Vagina (tissue), 2 donors: ENCODE data around the gene DNAI1. TPM values are rescaled to one million over a fixed set of nuclear protein-coding genes. Genes with fewer than 3 reads are reported as not detected.
"Not testable (repeated sequence)": the region's sequence is repeated elsewhere in the genome, so short reads cannot be mapped to it uniquely, and the experiment has no call there.

Experiments
- DNase-seq, 2 donors: peaks; one replicate each; pipeline ENCODE4 v3.0.0-alpha.2; 2017; ENCODE audit errors: extremely low spot score in 2 of 2
- H3K27ac ChIP-seq: fragments of 200-600 bp; sonication (generic); one replicate; pipeline ENCODE4 v1.5.1; 2019
- H3K27me3 ChIP-seq: fragments of 200-600 bp; sonication (generic); one replicate; pipeline ENCODE4 v1.5.1; 2019
- H3K36me3 ChIP-seq, 2 donors: fragments of 200-600 bp; sonication (generic); one replicate each; pipeline ENCODE4 v1.5.1; 2017 to 2019
- H3K4me1 ChIP-seq: fragments of 200-600 bp; sonication (generic); one replicate; pipeline ENCODE4 v1.5.1; 2019
- H3K4me3 ChIP-seq, 2 donors: fragments of 200-600 bp; sonication (generic); 1 replicate in 1 of 2; 2 replicates in 1 of 2; pipeline ENCODE4 v1.5.1; 2016 to 2019
- H3K9me3 ChIP-seq: fragments of 200-600 bp; sonication (generic); one replicate; pipeline ENCODE4 v1.5.1; 2019
- CTCF ChIP-seq, 3 experiments: fragments of 450-650 bp in 2 of 3; fragments of 200-600 bp in 1 of 3; sonication (generic) in 1 of 3; IDR thresholded peaks; one replicate each; pipeline ENCODE4 v1.5.1; 2017 to 2019; ENCODE audit warnings: antibody characterized with exemption in 3 of 3, mild to moderate bottlenecking in 2 of 3, moderate library complexity in 2 of 3
- POLR2A ChIP-seq, 2 donors: fragments of 450-650 bp; IDR thresholded peaks; one replicate each; pipeline ENCODE4 v1.6.1; 2017; ENCODE audit warnings: antibody characterized with exemption in 2 of 2, mild to moderate bottlenecking in 2 of 2, moderate library complexity in 2 of 2
- POLR2AphosphoS5 ChIP-seq, 2 donors: sonication (generic); formaldehyde crosslinking; IDR thresholded peaks; one replicate each; pipeline ENCODE4 v1.9.0; 2017; ENCODE audit warnings: antibody characterized with exemption in 2 of 2, mild to moderate bottlenecking in 2 of 2, low read depth in 1 of 2; ENCODE audit not compliant: insufficient read depth in 1 of 2
- intact Hi-C: fragments of 100-400 bp; cut with DNase I; formaldehyde crosslinking; loops from one replicate; pipeline ENCODE4 v1.15.1; 2023
- total RNA-seq: library from RNA; depleted of rRNA; stranded (reverse); fragments of >200 nt; gene quantifications from one replicate; pipeline ENCODE4 v1.2.3, GENCODE V29; 2016

Gene DNAI1
- total RNA-seq, 1 donor from 2014 or later: not detected

- TF ChIP-seq CTCF (IDR thresholded peaks at IDR 0.05) (no peak), POLR2AphosphoS5 (IDR thresholded peaks at IDR 0.05; ENCODE audit: insufficient read depth in 1 of 2, low read depth in 1 of 2) (no peak), POLR2A (IDR thresholded peaks at IDR 0.05) (no peak)
- H3K4me3 ChIP-seq: no peak overlapping the region
- intact Hi-C loops: no loop called here
Measured at GRCh38 chr9:34475097-34475496, 16.5 kb downstream of the DNAI1 start.

GRCh38 chr9:34477541-34477940, 18.9 kb downstream of the DNAI1 start:
- no peaks in the 10 kb centered on the region for H3K27me3 ChIP-seq
- no peaks in the 10 kb centered on the region for H3K36me3 ChIP-seq
- H3K4me3 ChIP-seq: no peak overlapping the region
- intact Hi-C loops: no loop called here
- no peaks in the 10 kb centered on the region for H3K4me1 ChIP-seq
- H3K27ac ChIP-seq: no peak overlapping the region
- no peak for DNase-seq
- no peaks in the 10 kb centered on the region for H3K9me3 ChIP-seq
- TF ChIP-seq CTCF (IDR thresholded peaks at IDR 0.05) (no peak), POLR2A (IDR thresholded peaks at IDR 0.05) (no peak), POLR2AphosphoS5 (IDR thresholded peaks at IDR 0.05; ENCODE audit: insufficient read depth in 1 of 2, low read depth in 1 of 2) (no peak)

More at GRCh38 chr9:34475097-34475496, 16.5 kb downstream of the DNAI1 start:
- H3K9me3 ChIP-seq: no peaks in the 10 kb centered on the region
- H3K4me1 ChIP-seq: no peaks in the 10 kb centered on the region
- DNase-seq: no peak
- no peaks in the 10 kb centered on the region for H3K36me3 ChIP-seq
- no peak overlapping the region for H3K27ac ChIP-seq
- no peaks in the 10 kb centered on the region for H3K27me3 ChIP-seq

GRCh38 chr9:34479431-34479866, 20.8 kb downstream of the DNAI1 start:
- H3K27ac ChIP-seq: no peak overlapping the region
- intact Hi-C loops: no loop called here
- no peaks in the 10 kb centered on the region for H3K4me1 ChIP-seq
- DNase-seq: no peak
- H3K36me3 ChIP-seq: no peaks in the 10 kb centered on the region
- H3K4me3 ChIP-seq: no peak overlapping the region
- no peaks in the 10 kb centered on the region for H3K27me3 ChIP-seq
- H3K9me3 ChIP-seq: no peaks in the 10 kb centered on the region
- TF ChIP-seq CTCF (IDR thresholded peaks at IDR 0.05): no peak
- TF ChIP-seq POLR2A (IDR thresholded peaks at IDR 0.05): no peak
- TF ChIP-seq POLR2AphosphoS5 (IDR thresholded peaks at IDR 0.05; ENCODE audit: insufficient read depth in 1 of 2, low read depth in 1 of 2): no peak

GRCh38 chr9:34481620-34482019, 23.0 kb downstream of the DNAI1 start:
- intact Hi-C loops, H3K36me3 ChIP-seq, H3K9me3 ChIP-seq, DNase-seq, H3K27me3 ChIP-seq, H3K4me3 ChIP-seq, H3K4me1 ChIP-seq, H3K27ac ChIP-seq: not testable (repeated sequence)

- intact Hi-C loops: not testable (repeated sequence)
Measured at GRCh38 chr9:34482746-34483145, 24.1 kb downstream of the DNAI1 start.

GRCh38 chr9:34484678-34485077, 26.1 kb downstream of the DNAI1 start:
- TF ChIP-seq POLR2A (IDR thresholded peaks at IDR 0.05) (no peak), CTCF (IDR thresholded peaks at IDR 0.05) (no peak), POLR2AphosphoS5 (IDR thresholded peaks at IDR 0.05; ENCODE audit: insufficient read depth in 1 of 2, low read depth in 1 of 2) (no peak)
- no peak for DNase-seq
- Histone ChIP-seq H3K4me1 (no peaks in the 10 kb centered on the region), H3K27me3 (no peaks in the 10 kb centered on the region), H3K27ac (no peak overlapping the region), H3K4me3 (no peak overlapping the region), H3K9me3 (no peaks in the 10 kb centered on the region), H3K36me3 (no peaks in the 10 kb centered on the region)
- intact Hi-C loops: no loop called here

More at GRCh38 chr9:34482746-34483145, 24.1 kb downstream of the DNAI1 start:
- H3K4me3 ChIP-seq, H3K9me3 ChIP-seq, H3K27me3 ChIP-seq, H3K36me3 ChIP-seq, H3K4me1 ChIP-seq, H3K27ac ChIP-seq, DNase-seq: not testable (repeated sequence)
